H1 (cell line): Measurements from ENCODE around the gene SMIM17.

ENCODE experiments used
- POLR2A ChIP-seq, 2 experiments: IDR thresholded peaks; 1 replicate in 1 of 2; 2 replicates in 1 of 2; pipeline ENCODE4 v1.6.1; 2011; ENCODE audit warnings: low read depth in 2 of 2, low read length in 2 of 2, mild to moderate bottlenecking in 2 of 2; ENCODE audit errors: control extremely low read depth in 1 of 2
- RAD21 ChIP-seq, 2 experiments: IDR thresholded peaks in 1 of 2; conservative IDR thresholded peaks in 1 of 2; 2 replicates each; pipeline ENCODE4 v1.6.1; 2011; ENCODE audit warnings: low read depth in 2 of 2, low read length in 2 of 2, improper control_type of control experiment in 1 of 2, inconsistent platforms in 1 of 2, mild to moderate bottlenecking in 1 of 2, moderate library complexity in 1 of 2

GRCh38 chr19:56664511-56664910 is 21.6 kb downstream of the SMIM17 start:
- TF ChIP-seq POLR2A (IDR thresholded peaks at IDR 0.05; ENCODE audit: control extremely low read depth in 1 of 2, low read depth in 2 of 2, low read length in 2 of 2) (no peak), RAD21 (IDR thresholded peaks at IDR 0.05 in 1 of 2, conservative IDR thresholded peaks at IDR 0.05 in 1 of 2; ENCODE audit: low read depth in 2 of 2, low read length in 2 of 2) (no peak)
